Measurements from ENCODE around the gene ZDHHC6. TPM values are rescaled to one million over a fixed set of nuclear protein-coding genes. Genes with fewer than 3 reads are reported as not detected.
A peak's percentile ranks its signal among the peaks of the same experiment; 100 is the strongest.

ZDHHC6 gene
- total and polyA plus RNA-seq, 3 donors from 2014 or later, result 26.3 to 29.1 (median 28.5) TPM

GRCh38 chr10:112433136-112433535, 13.6 kb downstream of the ZDHHC6 start:
- Histone ChIP-seq H3K27ac (peak overlapping the region in 1 of 2 donors; percentile 5), H3K4me3 (no peak overlapping the region), H3K4me1 (no peaks in the 10 kb centered on the region), H3K36me3 (ENCODE audit: low read depth, missing control alignments) (no peaks in the 10 kb centered on the region), H3K9me3 (no peaks in the 10 kb centered on the region), H3K27me3 (no peaks in the 10 kb centered on the region)
- intact Hi-C loops (cut with DNase I; ENCODE audit: low total_unique reads), result no loop called here
- TF ChIP-seq POLR2A (IDR thresholded peaks at IDR 0.05), result no peak
- TF ChIP-seq CTCF (IDR thresholded peaks at IDR 0.05), result no peak
- no peak for DNase-seq
- WGBS, 2 donors, result 70 to 84% methylated on average over 2 of the region's 2 CpGs

GRCh38 chr10:112429654-112430230, 17.0 kb downstream of the ZDHHC6 start:
- Histone ChIP-seq H3K36me3 (ENCODE audit: low read depth, missing control alignments) (no peaks in the 10 kb centered on the region), H3K4me1 (no peaks in the 10 kb centered on the region), H3K27ac (no peak overlapping the region), H3K27me3 (no peaks in the 10 kb centered on the region), H3K9me3 (no peaks in the 10 kb centered on the region), H3K4me3 (no peak overlapping the region)
- no peak for DNase-seq
- WGBS, 2 donors, result 79 to 84% methylated on average over 15 of the region's 15 CpGs
- TF ChIP-seq POLR2A (IDR thresholded peaks at IDR 0.05), result no peak
- no peak for TF ChIP-seq CTCF (IDR thresholded peaks at IDR 0.05)
- intact Hi-C loops (cut with DNase I; ENCODE audit: low total_unique reads), result no loop called here

GRCh38 chr10:112429147-112429546, 17.6 kb downstream of the ZDHHC6 start:
- no peaks in the 10 kb centered on the region for H3K36me3 ChIP-seq (ENCODE audit: low read depth, missing control alignments)

GRCh38 chr10:112426111-112426510, 20.6 kb downstream of the ZDHHC6 start:
- 57 to 60% methylated on average over 2 of the region's 2 CpGs for WGBS, 2 donors
- peaks cover 9% of the 10 kb centered on the region for H3K4me1 ChIP-seq
- no peaks in the 10 kb centered on the region for H3K36me3 ChIP-seq (ENCODE audit: low read depth, missing control alignments)
- H3K4me3 ChIP-seq, result no peak overlapping the region
- TF ChIP-seq CTCF (IDR thresholded peaks at IDR 0.05), result no peak
- TF ChIP-seq POLR2A (IDR thresholded peaks at IDR 0.05), result no peak
- H3K27ac ChIP-seq, result peak overlapping the region in 1 of 2 donors; percentile 34
- intact Hi-C loops (cut with DNase I; ENCODE audit: low total_unique reads), result no loop called here
- no peak for DNase-seq
- no peaks in the 10 kb centered on the region for H3K9me3 ChIP-seq
- H3K27me3 ChIP-seq, result no peaks in the 10 kb centered on the region

More at GRCh38 chr10:112429147-112429546, 17.6 kb downstream of the ZDHHC6 start:
- no peak for TF ChIP-seq POLR2A (IDR thresholded peaks at IDR 0.05)
- TF ChIP-seq CTCF (IDR thresholded peaks at IDR 0.05), result no peak
- 72 to 81% methylated on average over 3 of the region's 3 CpGs for WGBS, 2 donors
- peaks cover 4% of the 10 kb centered on the region for H3K4me1 ChIP-seq
- no peak overlapping the region for H3K4me3 ChIP-seq
- DNase-seq, result no peak
- no peak overlapping the region for H3K27ac ChIP-seq
- intact Hi-C loops (cut with DNase I; ENCODE audit: low total_unique reads), result no loop called here
- H3K27me3 ChIP-seq, result no peaks in the 10 kb centered on the region
- H3K9me3 ChIP-seq, result no peaks in the 10 kb centered on the region

- Histone ChIP-seq H3K4me1 (peaks cover 9% of the 10 kb centered on the region), H3K36me3 (ENCODE audit: low read depth, missing control alignments) (no peaks in the 10 kb centered on the region), H3K27ac (peak overlapping the region; percentile 44 to 52), H3K9me3 (no peaks in the 10 kb centered on the region), H3K27me3 (no peaks in the 10 kb centered on the region), H3K4me3 (no peak overlapping the region)
- no peak for TF ChIP-seq CTCF (IDR thresholded peaks at IDR 0.05)
- TF ChIP-seq POLR2A (IDR thresholded peaks at IDR 0.05), result no peak
- intact Hi-C loops (cut with DNase I; ENCODE audit: low total_unique reads), result no loop called here
- no peak for DNase-seq
- WGBS, 2 donors, result 69 to 88% methylated on average over 2 of the region's 2 CpGs
Measured at GRCh38 chr10:112424651-112425050, 22.1 kb downstream of the ZDHHC6 start.

Measured in testis (tissue), 3 donors.